HL-60 (cell line): ENCODE data around the gene NTF3.

Source experiments
- GABPA ChIP-seq: IDR thresholded peaks from 2 replicates; pipeline ENCODE4 v1.6.1; 2012; ENCODE audit warnings: low read depth
- POLR2AphosphoS5 ChIP-seq: IDR thresholded peaks from 2 replicates; pipeline ENCODE4 v1.6.1; 2012; ENCODE audit warnings: low read depth
- TF ChIP-seq, protein P1 (sequence below): IDR thresholded peaks from one replicate; pipeline ENCODE4 v1.5.1; 2011; ENCODE audit warnings: low read length, control low read depth, inconsistent platforms; ENCODE audit not compliant: insufficient read depth
- TF ChIP-seq, protein P2 (sequence below): IDR thresholded peaks from 2 replicates; pipeline ENCODE4 v1.6.1; 2012; ENCODE audit warnings: low read depth; ENCODE audit not compliant: insufficient replicate concordance

DNA sequence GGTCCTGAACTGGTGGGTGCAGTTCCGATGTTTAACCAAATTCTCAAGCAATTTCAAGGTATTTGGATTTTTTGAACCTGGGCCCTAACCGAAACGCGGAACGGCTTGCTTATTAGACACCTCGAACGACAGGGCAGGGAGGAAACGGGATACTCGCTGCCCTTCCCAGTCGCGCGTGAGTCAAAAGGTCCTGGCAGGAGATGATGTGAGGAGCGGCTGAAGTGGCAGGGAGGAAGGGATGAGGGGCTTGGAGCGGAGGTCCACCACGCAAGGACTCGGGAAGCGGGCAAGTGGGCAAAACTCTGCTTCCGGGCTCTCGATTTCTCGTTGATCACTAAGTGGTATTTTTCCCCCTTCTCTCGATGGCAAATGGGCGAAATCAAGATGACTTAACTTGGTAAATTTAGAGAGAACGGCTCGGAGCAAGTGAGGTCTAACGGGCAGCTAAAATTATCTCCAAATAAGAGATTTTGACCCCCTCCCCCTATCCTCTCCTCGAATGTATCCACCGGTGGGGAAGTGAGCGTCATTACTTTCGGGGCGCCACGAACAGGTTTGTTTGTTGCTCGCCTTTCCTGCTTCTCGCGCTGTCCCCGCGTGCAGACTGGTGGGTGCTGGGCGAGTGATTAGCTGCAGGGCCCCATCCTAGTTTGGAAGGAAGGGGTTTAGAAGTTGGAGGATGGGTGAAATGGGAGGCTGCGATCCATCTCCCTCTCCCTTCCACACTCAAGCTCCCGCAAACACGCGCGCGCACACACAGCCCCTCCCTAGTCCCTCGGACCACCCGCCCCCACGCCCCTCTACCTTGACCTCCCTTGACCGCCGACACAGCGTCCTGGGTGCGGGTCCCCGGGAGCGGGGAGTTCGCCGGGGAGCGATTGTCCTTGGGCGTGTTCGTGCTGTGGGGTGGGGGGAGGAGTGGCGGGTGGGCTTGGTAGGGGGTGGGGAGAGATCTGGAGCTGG, 986 bp upstream of the NTF3 start:
- TF ChIP-seq, protein P1, sequence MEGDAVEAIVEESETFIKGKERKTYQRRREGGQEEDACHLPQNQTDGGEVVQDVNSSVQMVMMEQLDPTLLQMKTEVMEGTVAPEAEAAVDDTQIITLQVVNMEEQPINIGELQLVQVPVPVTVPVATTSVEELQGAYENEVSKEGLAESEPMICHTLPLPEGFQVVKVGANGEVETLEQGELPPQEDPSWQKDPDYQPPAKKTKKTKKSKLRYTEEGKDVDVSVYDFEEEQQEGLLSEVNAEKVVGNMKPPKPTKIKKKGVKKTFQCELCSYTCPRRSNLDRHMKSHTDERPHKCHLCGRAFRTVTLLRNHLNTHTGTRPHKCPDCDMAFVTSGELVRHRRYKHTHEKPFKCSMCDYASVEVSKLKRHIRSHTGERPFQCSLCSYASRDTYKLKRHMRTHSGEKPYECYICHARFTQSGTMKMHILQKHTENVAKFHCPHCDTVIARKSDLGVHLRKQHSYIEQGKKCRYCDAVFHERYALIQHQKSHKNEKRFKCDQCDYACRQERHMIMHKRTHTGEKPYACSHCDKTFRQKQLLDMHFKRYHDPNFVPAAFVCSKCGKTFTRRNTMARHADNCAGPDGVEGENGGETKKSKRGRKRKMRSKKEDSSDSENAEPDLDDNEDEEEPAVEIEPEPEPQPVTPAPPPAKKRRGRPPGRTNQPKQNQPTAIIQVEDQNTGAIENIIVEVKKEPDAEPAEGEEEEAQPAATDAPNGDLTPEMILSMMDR, result no peak
- TF ChIP-seq POLR2AphosphoS5 (no peak), GABPA (no peak)
- TF ChIP-seq, protein P2, sequence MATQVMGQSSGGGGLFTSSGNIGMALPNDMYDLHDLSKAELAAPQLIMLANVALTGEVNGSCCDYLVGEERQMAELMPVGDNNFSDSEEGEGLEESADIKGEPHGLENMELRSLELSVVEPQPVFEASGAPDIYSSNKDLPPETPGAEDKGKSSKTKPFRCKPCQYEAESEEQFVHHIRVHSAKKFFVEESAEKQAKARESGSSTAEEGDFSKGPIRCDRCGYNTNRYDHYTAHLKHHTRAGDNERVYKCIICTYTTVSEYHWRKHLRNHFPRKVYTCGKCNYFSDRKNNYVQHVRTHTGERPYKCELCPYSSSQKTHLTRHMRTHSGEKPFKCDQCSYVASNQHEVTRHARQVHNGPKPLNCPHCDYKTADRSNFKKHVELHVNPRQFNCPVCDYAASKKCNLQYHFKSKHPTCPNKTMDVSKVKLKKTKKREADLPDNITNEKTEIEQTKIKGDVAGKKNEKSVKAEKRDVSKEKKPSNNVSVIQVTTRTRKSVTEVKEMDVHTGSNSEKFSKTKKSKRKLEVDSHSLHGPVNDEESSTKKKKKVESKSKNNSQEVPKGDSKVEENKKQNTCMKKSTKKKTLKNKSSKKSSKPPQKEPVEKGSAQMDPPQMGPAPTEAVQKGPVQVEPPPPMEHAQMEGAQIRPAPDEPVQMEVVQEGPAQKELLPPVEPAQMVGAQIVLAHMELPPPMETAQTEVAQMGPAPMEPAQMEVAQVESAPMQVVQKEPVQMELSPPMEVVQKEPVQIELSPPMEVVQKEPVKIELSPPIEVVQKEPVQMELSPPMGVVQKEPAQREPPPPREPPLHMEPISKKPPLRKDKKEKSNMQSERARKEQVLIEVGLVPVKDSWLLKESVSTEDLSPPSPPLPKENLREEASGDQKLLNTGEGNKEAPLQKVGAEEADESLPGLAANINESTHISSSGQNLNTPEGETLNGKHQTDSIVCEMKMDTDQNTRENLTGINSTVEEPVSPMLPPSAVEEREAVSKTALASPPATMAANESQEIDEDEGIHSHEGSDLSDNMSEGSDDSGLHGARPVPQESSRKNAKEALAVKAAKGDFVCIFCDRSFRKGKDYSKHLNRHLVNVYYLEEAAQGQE, result no peak
